Stomach (tissue), 4 donors: Measurements from ENCODE around the gene SAMM50.

Experiments used
- CTCF ChIP-seq, 7 experiments: fragments of 450-650 bp in 4 of 7; fragments of 200-600 bp in 3 of 7; sonication (generic) in 3 of 7; IDR thresholded peaks; one replicate each; pipeline ENCODE4 v1.5.1; 2016 to 2019; ENCODE audit warnings: antibody characterized with exemption in 7 of 7, control low read depth in 2 of 7, mild to moderate bottlenecking in 1 of 7
- EP300 ChIP-seq: sonication (generic); formaldehyde crosslinking; IDR thresholded peaks from one replicate; pipeline ENCODE4 v1.6.1; 2017; ENCODE audit warnings: antibody characterized with exemption
- POLR2A ChIP-seq, 4 donors: fragments of 450-650 bp; IDR thresholded peaks; one replicate each; pipeline ENCODE4 v1.6.1; 2016; ENCODE audit warnings: antibody characterized with exemption in 4 of 4, control low read depth in 2 of 4, mild to moderate bottlenecking in 1 of 4, moderate library complexity in 1 of 4
- POLR2AphosphoS5 ChIP-seq, 3 donors: sonication (generic); formaldehyde crosslinking; IDR thresholded peaks; one replicate each; pipeline ENCODE4 v1.6.1; 2016; ENCODE audit warnings: antibody characterized with exemption in 3 of 3

DNA sequence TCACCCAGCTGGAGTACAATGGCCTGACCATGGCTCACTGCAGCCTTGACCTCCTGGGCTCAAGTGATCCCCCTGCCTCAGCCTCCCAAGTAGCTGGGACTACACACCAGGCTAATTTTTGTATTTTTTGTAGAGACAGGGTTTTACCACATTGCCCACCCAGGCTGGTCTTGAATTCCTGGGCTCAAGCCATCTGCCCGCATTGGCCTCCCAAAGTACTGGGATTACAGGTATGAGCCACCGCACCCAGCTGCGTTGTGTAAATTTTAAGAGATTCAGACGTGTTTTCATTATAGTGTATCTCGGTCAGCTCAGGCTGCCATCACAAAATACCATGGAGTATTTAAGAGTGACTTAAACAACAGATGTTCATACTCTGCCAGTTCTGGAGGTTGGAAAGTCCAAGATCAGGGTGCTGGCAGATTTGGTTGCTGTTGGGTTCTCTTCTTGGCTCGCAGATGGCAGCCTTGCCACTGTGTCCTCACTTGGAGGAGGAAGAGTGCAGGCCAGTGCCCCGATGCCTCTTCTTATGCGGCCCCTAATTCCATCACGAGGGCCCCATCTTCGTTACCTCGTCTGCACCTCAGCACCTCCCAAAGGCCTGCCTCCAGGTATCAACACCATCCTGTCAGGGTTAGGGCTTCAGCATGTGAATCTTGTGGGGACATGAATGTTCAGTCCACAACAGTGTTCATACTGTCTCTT is 36.2 kb downstream of the SAMM50 start:
- no peak for TF ChIP-seq POLR2A (IDR thresholded peaks at IDR 0.05)
- no peak for TF ChIP-seq CTCF (IDR thresholded peaks at IDR 0.05)
- no peak for TF ChIP-seq POLR2AphosphoS5 (IDR thresholded peaks at IDR 0.05)
- no peak for TF ChIP-seq EP300
